Natural killer cell (primary cell): ENCODE results near the gene OTOS. TPM values are rescaled to one million over a fixed set of nuclear protein-coding genes. Genes with fewer than 3 reads are reported as not detected.
A peak's percentile ranks its signal among the peaks of the same experiment; 100 is the strongest.

ENCODE experiments used
- ATAC-seq, 3 donors: fragments of 150-1000 bp in 2 of 3; fragments of 200-7000 bp in 1 of 3; cut with Tn5 transposase; 1 replicate in 1 of 3; 2 replicates in 2 of 3; pipeline ENCODE4 v1.10.0; 2021; ENCODE audit warnings: mild to moderate bottlenecking in 2 of 3, moderate library complexity in 2 of 3
- DNase-seq, 2 donors: peaks; one replicate each; pipeline versions ENCODE4 v3.0.0 to v3.0.0-alpha.2; 2013 to 2021; ENCODE audit warnings: mixed read lengths in 1 of 2
- H3K27ac ChIP-seq: one replicate; pipeline ENCODE4 v1.5.1; 2013; ENCODE audit warnings: mild to moderate bottlenecking, low read length
- H3K27me3 ChIP-seq: one replicate; pipeline ENCODE4 v1.6.1; 2013; ENCODE audit warnings: low read length; ENCODE audit not compliant: control insufficient read depth, insufficient read depth
- H3K36me3 ChIP-seq: one replicate; pipeline ENCODE4 v1.6.1; 2013; ENCODE audit warnings: low read length; ENCODE audit not compliant: control insufficient read depth, insufficient read depth
- H3K4me1 ChIP-seq: one replicate; pipeline ENCODE4 v1.6.1; 2013; ENCODE audit warnings: low read length; ENCODE audit not compliant: control insufficient read depth, insufficient read depth
- H3K4me3 ChIP-seq: one replicate; pipeline ENCODE4 v1.5.1; 2013; ENCODE audit warnings: low read length
- H3K9me3 ChIP-seq: one replicate; pipeline ENCODE4 v1.6.1; 2013; ENCODE audit warnings: low read length; ENCODE audit not compliant: control insufficient read depth, insufficient read depth
- H3K27ac Mint-ChIP-seq, 2 donors: one replicate each; pipeline ENCODE4 v1.8.0; 2022; ENCODE audit warnings: mild to moderate bottlenecking in 2 of 2, mixed read lengths in 2 of 2, moderate library complexity in 1 of 2
- H3K27me3 Mint-ChIP-seq, 2 donors: one replicate each; pipeline ENCODE4 v1.8.0; 2022; ENCODE audit warnings: low read depth in 2 of 2, mixed read lengths in 2 of 2
- H3K36me3 Mint-ChIP-seq: one replicate; pipeline ENCODE4 v1.8.0; 2022; ENCODE audit warnings: mixed read lengths
- H3K4me1 Mint-ChIP-seq, 2 donors: one replicate each; pipeline ENCODE4 v1.8.0; 2022; ENCODE audit warnings: mixed read lengths in 2 of 2
- H3K4me3 Mint-ChIP-seq: one replicate; pipeline ENCODE4 v1.8.0; 2022; ENCODE audit warnings: mild to moderate bottlenecking, moderate library complexity, mixed read lengths
- H3K9me3 Mint-ChIP-seq, 2 donors: one replicate each; pipeline ENCODE4 v1.8.0; 2022; ENCODE audit warnings: mixed read lengths in 2 of 2
- WGBS: methylation state at CpG from one replicate; pipeline ENCODE4 v1.1.7; 2013; ENCODE audit warnings: missing lambda C conversion rate; ENCODE audit not compliant: insufficient coverage; 5-methylcytosine and 5-hydroxymethylcytosine counted together
- intact Hi-C: fragments of 100-400 bp; cut with micrococcal nuclease; formaldehyde crosslinking; loops from one replicate; pipeline ENCODE4 v1.14.2; 2022
- total RNA-seq, 4 donors: library from RNA; stranded (reverse); fragments of 120-200 nt in 1 of 4; gene quantifications; one replicate each; pipeline versions ENCODE4 v1.2.3 to v1.2.4, GENCODE V29; 2013 to 2022
- TF ChIP-seq, protein P1 (sequence below): fragments of 200-600 bp; IDR thresholded peaks from one replicate; pipeline ENCODE4 v1.8.0; 2022; ENCODE audit warnings: antibody characterized with exemption

The OTOS gene
- total RNA-seq, 3 donors from 2014 or later (not counting 1 experiment from before 2014, with no cell fraction given) = not detected

DNA sequence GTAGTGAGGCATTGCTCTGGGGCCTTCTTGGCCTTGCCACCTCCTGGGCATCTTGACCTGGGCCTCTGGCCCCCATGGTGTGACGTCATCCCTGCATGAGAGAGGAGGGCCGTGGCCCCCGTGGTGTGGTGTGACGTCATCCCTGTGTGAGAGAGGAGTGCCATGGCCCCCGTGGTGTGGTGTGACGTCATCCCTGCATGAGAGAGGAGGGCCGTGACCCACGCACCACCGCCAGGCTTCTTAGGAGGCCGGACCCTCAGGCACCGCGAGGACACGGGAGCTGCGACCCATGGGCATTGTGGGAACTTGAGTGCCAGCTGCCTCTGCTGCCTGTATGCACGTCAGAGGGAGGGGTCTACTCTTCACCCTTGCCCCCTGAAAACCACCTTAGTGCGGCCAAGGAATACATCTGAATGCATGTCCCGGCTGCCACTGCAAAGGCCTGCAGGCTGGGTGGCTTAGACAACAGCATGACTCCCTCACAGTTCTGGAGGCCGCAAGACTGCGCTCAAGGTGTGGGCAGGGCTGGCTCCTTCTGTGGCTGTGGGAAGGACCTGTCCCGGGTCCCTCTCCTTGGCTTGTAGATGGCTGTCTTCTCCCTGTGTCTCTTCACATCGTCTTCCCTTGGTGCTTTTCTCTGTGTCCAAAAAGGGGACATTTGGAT lies 20.8 kb upstream of the OTOS start:
- intact Hi-C loops = no loop called here
- Mint-ChIP-seq H3K36me3 (no peaks in the 10 kb centered on the region), H3K4me1 (no peaks in the 10 kb centered on the region), H3K4me3 (no peak overlapping the region), H3K27me3 (peaks cover 0 to 4% of the 10 kb centered on the region in 2 donors), H3K27ac (no peak overlapping the region), H3K9me3 (no peaks in the 10 kb centered on the region)
- H3K27ac ChIP-seq = no peak overlapping the region
- TF ChIP-seq, protein P1, sequence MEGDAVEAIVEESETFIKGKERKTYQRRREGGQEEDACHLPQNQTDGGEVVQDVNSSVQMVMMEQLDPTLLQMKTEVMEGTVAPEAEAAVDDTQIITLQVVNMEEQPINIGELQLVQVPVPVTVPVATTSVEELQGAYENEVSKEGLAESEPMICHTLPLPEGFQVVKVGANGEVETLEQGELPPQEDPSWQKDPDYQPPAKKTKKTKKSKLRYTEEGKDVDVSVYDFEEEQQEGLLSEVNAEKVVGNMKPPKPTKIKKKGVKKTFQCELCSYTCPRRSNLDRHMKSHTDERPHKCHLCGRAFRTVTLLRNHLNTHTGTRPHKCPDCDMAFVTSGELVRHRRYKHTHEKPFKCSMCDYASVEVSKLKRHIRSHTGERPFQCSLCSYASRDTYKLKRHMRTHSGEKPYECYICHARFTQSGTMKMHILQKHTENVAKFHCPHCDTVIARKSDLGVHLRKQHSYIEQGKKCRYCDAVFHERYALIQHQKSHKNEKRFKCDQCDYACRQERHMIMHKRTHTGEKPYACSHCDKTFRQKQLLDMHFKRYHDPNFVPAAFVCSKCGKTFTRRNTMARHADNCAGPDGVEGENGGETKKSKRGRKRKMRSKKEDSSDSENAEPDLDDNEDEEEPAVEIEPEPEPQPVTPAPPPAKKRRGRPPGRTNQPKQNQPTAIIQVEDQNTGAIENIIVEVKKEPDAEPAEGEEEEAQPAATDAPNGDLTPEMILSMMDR = no peak
- 91% methylated on average over 21 of the region's 21 CpGs for WGBS
- no peaks in the 10 kb centered on the region for H3K4me1 ChIP-seq
- H3K36me3 ChIP-seq = no peaks in the 10 kb centered on the region
- no peaks in the 10 kb centered on the region for H3K27me3 ChIP-seq
- ATAC-seq (no peak), DNase-seq (no peak)
- H3K4me3 ChIP-seq = no peak overlapping the region
- no peaks in the 10 kb centered on the region for H3K9me3 ChIP-seq

DNA sequence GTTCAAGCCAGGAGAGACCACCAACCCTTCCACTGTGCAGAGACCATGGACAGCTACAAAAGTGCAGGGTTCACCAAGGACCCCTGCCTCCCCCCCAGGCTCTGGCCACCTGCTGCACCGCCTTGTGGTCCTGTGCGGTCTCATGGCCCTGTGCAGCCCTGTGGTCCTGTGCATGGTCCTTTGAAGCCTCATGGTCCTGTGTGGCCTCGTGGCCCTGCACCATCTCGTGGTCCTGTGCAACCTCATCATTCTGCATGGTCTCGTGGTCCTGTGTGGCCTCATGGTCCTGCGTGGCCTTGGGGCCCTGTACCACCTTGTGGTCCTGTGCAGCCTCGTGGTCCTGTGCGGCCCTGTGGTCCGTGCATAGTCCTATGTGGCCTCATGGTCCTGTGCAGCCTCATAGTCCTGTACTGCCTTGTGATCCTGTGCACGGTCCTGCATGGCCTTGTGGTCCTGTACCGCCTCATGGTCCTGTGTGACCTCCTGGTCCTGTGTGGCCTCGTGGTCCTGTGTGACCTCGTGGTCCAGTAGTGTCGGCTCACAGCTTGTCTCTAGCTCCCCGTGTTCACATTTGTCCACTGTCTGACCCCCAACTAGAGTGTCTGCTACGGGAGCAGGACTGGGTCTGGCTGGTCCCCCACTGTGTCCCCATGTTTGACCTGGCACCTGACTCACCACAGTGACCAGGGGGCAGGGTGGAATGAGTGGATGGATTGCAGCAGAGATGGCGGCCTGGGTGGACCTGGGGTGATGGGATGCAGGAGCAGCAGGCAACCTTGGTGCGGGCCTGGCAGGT lies 20.0 kb upstream of the OTOS start:
- no peaks in the 10 kb centered on the region for H3K36me3 ChIP-seq
- TF ChIP-seq, protein P1 = no peak
- H3K4me1 ChIP-seq = no peaks in the 10 kb centered on the region
- H3K27me3 ChIP-seq = no peaks in the 10 kb centered on the region
- intact Hi-C loops = no loop called here
- DNase-seq (no peak), ATAC-seq (peak in 1 of 3 donors; percentile 21)
- no peaks in the 10 kb centered on the region for H3K4me1 Mint-ChIP-seq
- no peak overlapping the region for H3K4me3 ChIP-seq
- no peaks in the 10 kb centered on the region for H3K9me3 Mint-ChIP-seq
- H3K36me3 Mint-ChIP-seq = no peaks in the 10 kb centered on the region
- no peak overlapping the region for H3K4me3 Mint-ChIP-seq
- H3K9me3 ChIP-seq = no peaks in the 10 kb centered on the region
- 82% methylated on average over 18 of the region's 18 CpGs for WGBS
- H3K27me3 Mint-ChIP-seq = peaks cover 0 to 2% of the 10 kb centered on the region in 2 donors
- H3K27ac Mint-ChIP-seq = no peak overlapping the region
- H3K27ac ChIP-seq = no peak overlapping the region

DNA sequence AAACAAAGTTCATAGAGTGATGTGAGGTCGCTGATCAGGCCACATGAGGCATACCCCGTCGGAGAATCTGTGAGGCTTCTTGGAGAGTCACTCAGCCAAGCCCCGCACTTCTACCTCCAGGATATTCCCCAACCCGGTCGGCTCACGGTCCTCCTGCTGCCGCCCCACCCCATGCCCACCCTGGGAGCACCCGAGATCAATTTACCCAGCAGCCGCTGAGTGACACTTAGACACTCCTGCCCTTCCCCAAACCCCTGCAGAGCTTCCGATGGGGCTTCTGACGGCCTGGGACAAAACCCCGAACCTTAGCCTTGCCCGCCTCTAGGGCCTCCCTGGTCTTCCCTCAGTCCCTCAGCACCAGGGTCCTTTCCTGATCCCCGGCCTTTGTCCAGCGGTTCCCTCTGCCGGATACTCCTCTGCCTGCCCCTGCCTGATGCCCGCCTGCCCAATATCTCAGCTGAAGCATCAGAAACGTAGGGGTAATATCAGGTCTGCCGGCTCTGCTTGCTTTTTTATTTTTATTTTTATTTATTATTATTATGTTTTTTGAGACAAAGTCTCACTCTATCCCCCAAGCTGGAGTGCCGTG lies 18.9 kb upstream of the OTOS start:
- DNase-seq (no peak), ATAC-seq (no peak)
- TF ChIP-seq, protein P1 = no peak
- Histone ChIP-seq H3K4me3 (no peak overlapping the region), H3K4me1 (no peaks in the 10 kb centered on the region), H3K36me3 (no peaks in the 10 kb centered on the region), H3K27ac (no peak overlapping the region), H3K9me3 (no peaks in the 10 kb centered on the region), H3K27me3 (no peaks in the 10 kb centered on the region)
- H3K4me3 Mint-ChIP-seq = no peak overlapping the region
- H3K9me3 Mint-ChIP-seq = no peaks in the 10 kb centered on the region
- no peaks in the 10 kb centered on the region for H3K4me1 Mint-ChIP-seq
- no peak overlapping the region for H3K27ac Mint-ChIP-seq
- H3K27me3 Mint-ChIP-seq = no peaks in the 10 kb centered on the region
- 91% methylated on average over 19 of the region's 21 CpGs for whole genome bisulfite sequencing
- no peaks in the 10 kb centered on the region for H3K36me3 Mint-ChIP-seq
- intact Hi-C loops = no loop called here
